Stimulated activated CD8-positive, alpha-beta memory T cell treated with anti-CD3 and anti-CD28 coated beads, Interleukin-12 subunit alpha, Interleukin-12 subunit beta, amount 100 ng/mL, for 24 hours (primary cell): Measurements from ENCODE around the gene SRSF2.
"Not testable (repeated sequence)": the region's sequence is repeated elsewhere in the genome, so short reads cannot be mapped to it uniquely, and the experiment has no call there.

Experiments used
- DNase-seq: peaks from one replicate; pipeline ENCODE4 v3.0.0-alpha.2; 2020; ENCODE audit errors: extremely low read depth

Gene SRSF2

GRCh38 chr17:76720941-76721340 is 16.2 kb downstream of the SRSF2 start:
- DNase-seq = no peak

DNA sequence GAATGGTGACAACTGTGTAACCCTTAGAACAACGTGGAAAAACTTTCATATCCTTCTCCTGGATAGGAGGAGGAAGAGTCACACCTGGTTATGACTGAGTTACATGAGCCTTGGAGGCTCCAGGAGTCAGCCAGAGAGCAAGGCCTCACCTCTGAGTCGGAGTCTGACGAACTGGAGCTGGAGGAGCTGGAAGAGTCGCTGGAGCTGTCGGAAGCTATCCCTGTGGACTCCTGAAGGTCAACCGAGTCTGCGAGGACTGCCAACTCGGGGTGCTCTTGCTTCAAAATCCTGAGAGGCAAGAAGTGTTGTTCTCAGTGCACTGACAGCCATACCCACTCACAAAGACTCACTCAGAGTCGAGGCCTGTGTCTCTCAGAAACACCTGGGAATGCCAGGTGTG is 16.9 kb downstream of the SRSF2 start:
- DNase-seq = no peak

GRCh38 chr17:76718516-76718915 is 18.6 kb downstream of the SRSF2 start:
- no peak for DNase-seq

- no peak for DNase-seq
These were observed 20.3 kb downstream of the SRSF2 start for GRCh38 chr17:76716839-76717215.

- DNase-seq = no peak
These were observed 20.8 kb downstream of the SRSF2 start for GRCh38 chr17:76716146-76716838.

- no peak for DNase-seq
These were observed 21.7 kb downstream of the SRSF2 start for GRCh38 chr17:76715496-76715830.

DNA sequence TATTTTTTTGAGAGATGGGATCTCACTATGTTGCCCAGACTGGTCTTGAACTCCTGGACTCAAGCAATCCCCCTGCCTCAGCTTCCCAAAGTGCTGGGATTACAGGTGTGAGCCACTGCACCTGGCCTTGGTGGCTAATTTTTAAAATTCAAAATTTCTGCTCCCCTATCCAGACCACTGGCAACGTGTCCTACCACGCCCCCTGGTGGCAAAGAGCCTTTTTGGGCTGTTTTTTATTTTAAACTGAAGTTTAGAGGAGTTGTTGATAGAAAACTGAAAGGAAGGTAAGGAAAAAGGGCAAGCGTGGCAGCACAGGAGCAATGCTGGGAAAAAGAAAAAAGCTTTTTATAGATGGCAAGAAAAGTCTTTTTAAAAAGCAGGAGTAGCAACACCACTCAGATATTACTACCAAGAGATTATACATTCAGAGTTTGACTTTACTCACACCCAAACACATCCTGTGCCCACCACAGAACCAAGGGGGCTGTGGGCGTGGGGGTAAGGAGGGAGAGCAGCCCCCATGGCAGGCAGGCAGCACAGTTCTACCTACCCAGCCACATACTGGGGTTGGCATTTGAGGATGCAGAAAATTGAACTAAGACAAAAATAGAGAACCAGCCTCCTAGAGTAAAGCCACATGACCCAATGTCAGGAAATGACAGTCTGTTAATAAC is 22.2 kb downstream of the SRSF2 start:
- no peak for DNase-seq

GRCh38 chr17:76714336-76714735 is 22.8 kb downstream of the SRSF2 start:
- DNase-seq = no peak

DNA sequence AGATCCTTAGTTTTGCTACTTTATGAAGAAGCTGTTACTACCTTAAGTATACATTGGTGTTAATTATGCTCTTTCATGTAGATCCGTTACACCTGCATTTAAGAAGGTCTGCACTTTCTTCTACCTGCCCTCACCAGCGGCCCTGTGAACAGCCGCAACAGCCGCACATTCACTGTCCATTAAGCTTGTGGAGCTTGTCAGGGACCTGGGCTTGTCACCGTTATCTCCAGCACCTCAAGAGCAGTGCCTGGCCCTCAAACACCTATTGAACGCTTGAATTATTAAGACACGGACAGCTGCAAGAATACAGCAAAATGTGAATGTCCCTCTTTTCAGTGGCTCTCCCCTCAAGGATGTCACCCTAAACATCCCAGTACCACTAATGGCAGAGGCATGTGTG is 23.4 kb downstream of the SRSF2 start:
- DNase-seq = no peak

DNA sequence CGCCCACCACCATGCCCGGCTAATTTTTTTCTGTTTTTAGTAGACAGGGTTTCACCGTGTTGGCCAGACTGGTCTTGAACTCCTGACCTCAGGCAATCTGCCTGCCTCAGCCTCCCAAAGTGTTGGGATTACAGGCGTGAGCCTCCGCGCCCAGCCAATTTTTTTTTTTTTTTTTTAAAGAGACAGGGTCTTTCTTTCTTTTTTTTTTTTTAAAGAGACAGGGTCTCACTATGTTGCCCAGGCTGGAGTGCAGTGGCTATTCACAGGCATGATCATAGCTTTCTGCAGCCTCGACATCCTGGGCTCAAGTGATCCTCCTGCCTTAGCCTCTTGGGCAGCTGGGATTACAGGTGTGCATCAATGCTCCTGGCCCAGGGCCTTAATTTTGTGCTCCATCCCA is 24.8 kb downstream of the SRSF2 start:
- not testable (repeated sequence) for DNase-seq

GRCh38 chr17:76710863-76711611 is 26.1 kb downstream of the SRSF2 start, which contains the start of gene MXRA7:
TSS of gene MXRA7 (minus strand) at chr17:76710965. CDS start at chr17:76710946, 19 bp downstream.
- DNase-seq = no peak

- DNase-seq = not testable (repeated sequence)
These were observed 26.9 kb downstream of the SRSF2 start for GRCh38 chr17:76709951-76710862.

- no peak for DNase-seq
These were observed 27.8 kb downstream of the SRSF2 start for GRCh38 chr17:76709077-76709950.

- no peak for DNase-seq
These were observed 28.9 kb downstream of the SRSF2 start for GRCh38 chr17:76707985-76708807.

- DNase-seq = no peak
These were observed 30.3 kb downstream of the SRSF2 start for GRCh38 chr17:76706817-76707216.

GRCh38 chr17:76704805-76705204 is 32.3 kb downstream of the SRSF2 start:
- no peak for DNase-seq

- no peak for DNase-seq
These were observed 34.0 kb downstream of the SRSF2 start for GRCh38 chr17:76702941-76703637.

DNA sequence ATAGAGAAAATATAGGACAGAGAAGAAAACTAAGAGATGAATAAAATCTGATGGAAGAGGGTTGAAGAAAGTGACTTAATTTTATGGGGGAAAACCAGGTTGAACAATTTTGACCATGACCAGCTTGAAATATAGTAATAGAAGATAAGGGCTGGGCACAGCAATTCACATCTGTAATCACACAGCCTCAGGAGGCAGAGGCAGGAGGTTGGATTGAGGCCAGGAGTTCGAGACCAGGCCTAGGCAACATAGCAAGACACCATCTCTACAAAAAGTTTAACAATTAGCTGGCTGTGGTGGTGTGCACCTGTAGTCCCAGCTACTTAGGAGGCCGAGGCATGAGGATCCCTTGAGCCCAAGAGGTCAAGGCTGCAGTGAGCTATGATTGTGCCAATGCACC is 35.1 kb downstream of the SRSF2 start:
- no peak for DNase-seq

DNA sequence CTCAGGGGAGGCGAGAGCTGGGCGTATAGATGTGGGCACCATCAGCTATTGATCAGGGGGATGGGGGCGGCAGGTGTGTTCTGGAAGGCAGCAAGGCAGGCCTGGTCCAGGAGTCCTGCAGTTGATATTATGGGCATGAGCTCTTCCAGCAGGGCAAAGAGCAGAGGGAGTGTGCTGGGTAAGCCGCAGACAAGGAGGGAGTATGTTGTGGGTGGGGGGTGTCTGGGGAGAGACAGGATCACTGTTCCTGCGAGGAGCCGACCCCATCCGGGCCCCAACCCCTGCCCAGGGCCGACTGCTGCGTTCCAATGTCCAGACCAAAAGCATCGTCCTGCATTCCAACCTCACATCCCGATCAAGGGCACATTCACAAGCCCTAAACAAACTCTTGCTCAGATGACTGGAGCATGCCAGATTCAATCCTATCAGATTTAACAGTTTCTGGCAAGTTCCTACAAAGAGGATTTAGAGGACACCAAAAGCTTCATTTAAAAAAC is 35.6 kb downstream of the SRSF2 start:
- DNase-seq = no peak
